HepG2 (cell line): ENCODE measurements around the gene STAT1.

Experiments used
- HES4 ChIP-seq: sonication (generic); formaldehyde crosslinking; IDR thresholded peaks from 2 replicates; pipeline ENCODE4 v1.9.0; 2021; ENCODE audit warnings: mild to moderate bottlenecking, missing genetic modification reagents, borderline replicate concordance
- KDM5A ChIP-seq: fragments of 200-600 bp; sonication (generic); IDR thresholded peaks from 2 replicates; pipeline ENCODE4 v1.7.0; 2018; ENCODE audit warnings: antibody characterized with exemption, mild to moderate bottlenecking, low read length, borderline replicate concordance
- MEIS2 ChIP-seq: sonication (generic); formaldehyde crosslinking; IDR thresholded peaks from 2 replicates; pipeline ENCODE4 v1.9.0; 2021; ENCODE audit warnings: mild to moderate bottlenecking, missing genetic modification reagents
- SIN3A ChIP-seq: IDR thresholded peaks from 2 replicates; pipeline ENCODE4 v1.6.1; 2011; ENCODE audit warnings: low read depth, mild to moderate bottlenecking, control low read depth, low read length, borderline replicate concordance
- U2AF2 ChIP-seq: fragments of 200-400 bp; formaldehyde crosslinking; IDR thresholded peaks from 2 replicates; pipeline ENCODE4 v1.6.1; 2017; ENCODE audit warnings: low read depth, mild to moderate bottlenecking, low read length
- ZNF747 ChIP-seq: sonication (generic); formaldehyde crosslinking; IDR thresholded peaks from 2 replicates; pipeline ENCODE4 v1.8.1; 2023; ENCODE audit warnings: missing genetic modification reagents, mild to moderate bottlenecking, borderline replicate concordance
- TF ChIP-seq, protein P1 (sequence below): IDR thresholded peaks from 2 replicates; pipeline ENCODE4 v1.6.1; 2016; ENCODE audit warnings: mild to moderate bottlenecking

DNA sequence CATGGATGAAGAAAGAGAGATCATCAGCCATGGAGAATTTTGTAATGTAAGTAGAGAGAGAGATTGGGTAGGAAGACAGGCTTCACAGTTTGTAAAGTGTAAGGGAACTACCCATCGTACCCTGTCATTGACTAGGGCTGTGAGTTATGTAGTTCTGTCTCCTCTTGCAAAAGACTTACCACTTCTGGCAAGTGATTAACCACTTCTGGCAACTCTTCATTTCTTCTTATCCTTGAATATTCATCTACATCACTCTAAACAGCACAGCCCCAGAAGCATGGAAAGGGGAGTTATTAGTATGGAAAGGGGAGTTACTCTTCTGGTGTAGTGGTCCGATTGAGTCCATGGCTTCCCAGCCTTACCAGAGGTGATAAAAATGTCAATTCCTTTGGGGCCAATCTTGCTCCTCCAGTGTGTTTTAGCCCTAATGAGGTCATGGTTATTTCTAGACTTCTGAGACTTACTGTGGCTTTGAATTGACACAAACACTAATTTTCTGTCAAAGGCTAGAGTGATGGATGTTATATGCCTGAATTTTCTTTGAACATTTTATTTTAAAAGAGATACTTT lies 52.0 kb downstream of the STAT1 start:
- no peak for TF ChIP-seq KDM5A
- TF ChIP-seq SIN3A: no peak
- TF ChIP-seq ZNF747 (CRISPR knock-in tag): no peak
- no peak for TF ChIP-seq HES4 (CRISPR knock-in tag)
- TF ChIP-seq U2AF2: no peak
- no peak for TF ChIP-seq MEIS2 (CRISPR knock-in tag)
- TF ChIP-seq, protein P1, sequence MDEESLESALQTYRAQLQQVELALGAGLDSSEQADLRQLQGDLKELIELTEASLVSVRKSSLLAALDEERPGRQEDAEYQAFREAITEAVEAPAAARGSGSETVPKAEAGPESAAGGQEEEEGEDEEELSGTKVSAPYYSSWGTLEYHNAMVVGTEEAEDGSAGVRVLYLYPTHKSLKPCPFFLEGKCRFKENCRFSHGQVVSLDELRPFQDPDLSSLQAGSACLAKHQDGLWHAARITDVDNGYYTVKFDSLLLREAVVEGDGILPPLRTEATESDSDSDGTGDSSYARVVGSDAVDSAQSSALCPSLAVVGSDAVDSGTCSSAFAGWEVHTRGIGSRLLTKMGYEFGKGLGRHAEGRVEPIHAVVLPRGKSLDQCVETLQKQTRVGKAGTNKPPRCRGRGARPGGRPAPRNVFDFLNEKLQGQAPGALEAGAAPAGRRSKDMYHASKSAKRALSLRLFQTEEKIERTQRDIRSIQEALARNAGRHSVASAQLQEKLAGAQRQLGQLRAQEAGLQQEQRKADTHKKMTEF (CRISPR knock-in tag): no peak
